A673 (cell line): ENCODE results near the gene MSI2.

Experiments used
- EZH2 ChIP-seq: fragments of 200-600 bp; sonication (generic); IDR thresholded peaks from 2 replicates; pipeline ENCODE4 v1.6.1; 2017; ENCODE audit warnings: borderline replicate concordance, low read depth, mild to moderate bottlenecking, mixed read lengths, antibody characterized with exemption, low read length; ENCODE audit not compliant: poor library complexity, severe bottlenecking
- TF ChIP-seq, protein P1 (sequence below): fragments of 300-800, 200-600 bp; sonication (generic); conservative IDR thresholded peaks from 2 replicates; pipeline ENCODE4 v1.5.1; 2017; ENCODE audit warnings: low read depth, mild to moderate bottlenecking, antibody characterized with exemption, low read length, moderate library complexity, mixed read lengths

DNA sequence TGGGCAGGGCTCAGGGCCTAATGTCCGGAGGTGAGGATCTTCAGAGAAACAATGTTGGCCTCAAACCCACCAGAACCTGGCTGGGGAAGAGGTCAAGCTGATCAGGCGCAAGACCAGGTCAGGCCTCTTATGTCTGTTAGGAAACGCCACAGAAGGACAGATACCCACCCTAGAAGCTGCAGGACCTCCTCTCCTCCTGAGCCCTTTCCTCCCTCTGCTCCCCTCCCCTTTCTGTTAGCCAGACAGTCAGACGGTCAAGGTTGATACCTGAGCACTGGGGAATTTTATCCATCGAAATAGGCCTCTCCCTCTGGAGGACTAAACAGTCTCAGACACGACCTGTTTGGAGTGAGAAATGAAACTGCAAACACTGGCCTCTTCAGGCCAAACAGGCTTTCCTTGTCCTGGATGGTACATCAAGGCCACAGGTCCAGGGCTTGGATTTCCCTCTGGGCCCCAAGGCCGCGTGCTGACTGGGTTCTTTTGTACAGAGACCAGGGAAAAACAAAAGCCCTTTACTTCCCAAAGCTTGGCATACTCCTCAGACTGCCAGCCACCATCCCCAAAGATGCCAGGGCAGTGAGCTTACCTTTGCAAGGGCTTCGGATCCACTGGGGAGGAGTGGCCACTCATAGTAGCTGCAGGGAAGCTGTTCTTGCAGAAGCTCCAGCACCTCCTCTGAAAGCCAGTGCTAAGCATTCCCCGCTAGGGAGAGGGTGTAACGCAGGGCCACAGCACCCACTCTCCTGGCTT is 353.0 kb downstream of the MSI2 start:
- no peak for TF ChIP-seq EZH2
- TF ChIP-seq, protein P1, sequence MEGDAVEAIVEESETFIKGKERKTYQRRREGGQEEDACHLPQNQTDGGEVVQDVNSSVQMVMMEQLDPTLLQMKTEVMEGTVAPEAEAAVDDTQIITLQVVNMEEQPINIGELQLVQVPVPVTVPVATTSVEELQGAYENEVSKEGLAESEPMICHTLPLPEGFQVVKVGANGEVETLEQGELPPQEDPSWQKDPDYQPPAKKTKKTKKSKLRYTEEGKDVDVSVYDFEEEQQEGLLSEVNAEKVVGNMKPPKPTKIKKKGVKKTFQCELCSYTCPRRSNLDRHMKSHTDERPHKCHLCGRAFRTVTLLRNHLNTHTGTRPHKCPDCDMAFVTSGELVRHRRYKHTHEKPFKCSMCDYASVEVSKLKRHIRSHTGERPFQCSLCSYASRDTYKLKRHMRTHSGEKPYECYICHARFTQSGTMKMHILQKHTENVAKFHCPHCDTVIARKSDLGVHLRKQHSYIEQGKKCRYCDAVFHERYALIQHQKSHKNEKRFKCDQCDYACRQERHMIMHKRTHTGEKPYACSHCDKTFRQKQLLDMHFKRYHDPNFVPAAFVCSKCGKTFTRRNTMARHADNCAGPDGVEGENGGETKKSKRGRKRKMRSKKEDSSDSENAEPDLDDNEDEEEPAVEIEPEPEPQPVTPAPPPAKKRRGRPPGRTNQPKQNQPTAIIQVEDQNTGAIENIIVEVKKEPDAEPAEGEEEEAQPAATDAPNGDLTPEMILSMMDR, result no peak
